ENCODE data around the gene TGFA. TPM values are rescaled to one million over a fixed set of nuclear protein-coding genes. Genes with fewer than 3 reads are reported as not detected.

Gene TGFA
- total and polyA plus RNA-seq, 2 experiments from 2014 or later, result 1.4 to 6.5 TPM

GRCh38 chr2:70516596-70516995 lies 37.0 kb downstream of the TGFA start:
- Histone ChIP-seq H3K4me3 (no peak overlapping the region), H3K27me3 (ENCODE audit: insufficient read depth) (no peaks in the 10 kb centered on the region), H3K36me3 (ENCODE audit: insufficient read depth) (no peaks in the 10 kb centered on the region), H4K20me1 (replicated peaks; ENCODE audit: insufficient read depth) (no peaks in the 10 kb centered on the region; the same call in 1 of the 2 replicates), H3K4me1 (ENCODE audit: insufficient read depth) (no peaks in the 10 kb centered on the region), H3K27ac (ENCODE audit: low read depth) (no peak overlapping the region), H3K79me2 (replicated peaks; ENCODE audit: insufficient read depth) (no peaks in the 10 kb centered on the region), H3K4me2 (no peak overlapping the region), H3F3A (replicated peaks; ENCODE audit: low read depth) (no peaks in the 10 kb centered on the region), H3K9me2 (ENCODE audit: insufficient read depth) (no peaks in the 10 kb centered on the region), H2AFZ (no peak overlapping the region)
- H3K27ac Mint-ChIP-seq, result no peak overlapping the region
- ATAC-seq (no peak), DNase-seq (ENCODE audit: low spot score) (no peak)
- H3K36me3 Mint-ChIP-seq (ENCODE audit: low read depth), result no peaks in the 10 kb centered on the region
- H3K4me1 Mint-ChIP-seq, result peaks cover 16% of the 10 kb centered on the region
- no peaks in the 10 kb centered on the region for H3K9me3 Mint-ChIP-seq
- H3K4me3 Mint-ChIP-seq, result no peak overlapping the region
- H3K27me3 Mint-ChIP-seq (ENCODE audit: insufficient read depth, low read depth, poor library complexity), result peaks cover 8% of the 10 kb centered on the region
- no peak for TF ChIP-seq NANOG (IDR thresholded peaks at IDR 0.05; ENCODE audit: borderline replicate concordance)
- TF ChIP-seq JUNB (IDR thresholded peaks at IDR 0.05; ENCODE audit: unreplicated experiment), result no peak
- no peak for TF ChIP-seq ZNF114 (CRISPR knock-in tag; IDR thresholded peaks at IDR 0.05)
- no peak for TF ChIP-seq EZH2phosphoT487 (IDR thresholded peaks at IDR 0.05; ENCODE audit: unreplicated experiment)
- no peak for TF ChIP-seq CREB1 (CRISPR knock-in tag; IDR thresholded peaks at IDR 0.05; ENCODE audit: low read depth)
- TF ChIP-seq STAT1 (IDR thresholded peaks at IDR 0.05; ENCODE audit: unreplicated experiment), result no peak
- TF ChIP-seq, protein P1, sequence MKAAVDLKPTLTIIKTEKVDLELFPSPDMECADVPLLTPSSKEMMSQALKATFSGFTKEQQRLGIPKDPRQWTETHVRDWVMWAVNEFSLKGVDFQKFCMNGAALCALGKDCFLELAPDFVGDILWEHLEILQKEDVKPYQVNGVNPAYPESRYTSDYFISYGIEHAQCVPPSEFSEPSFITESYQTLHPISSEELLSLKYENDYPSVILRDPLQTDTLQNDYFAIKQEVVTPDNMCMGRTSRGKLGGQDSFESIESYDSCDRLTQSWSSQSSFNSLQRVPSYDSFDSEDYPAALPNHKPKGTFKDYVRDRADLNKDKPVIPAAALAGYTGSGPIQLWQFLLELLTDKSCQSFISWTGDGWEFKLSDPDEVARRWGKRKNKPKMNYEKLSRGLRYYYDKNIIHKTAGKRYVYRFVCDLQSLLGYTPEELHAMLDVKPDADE (IDR thresholded peaks at IDR 0.05), result no peak
- no peak for TF ChIP-seq ZNF462 (CRISPR knock-in tag; IDR thresholded peaks at IDR 0.05)
- no peak for TF ChIP-seq ZNF331 (CRISPR knock-in tag; IDR thresholded peaks at IDR 0.05; ENCODE audit: low read depth)
- TF ChIP-seq, protein P2, sequence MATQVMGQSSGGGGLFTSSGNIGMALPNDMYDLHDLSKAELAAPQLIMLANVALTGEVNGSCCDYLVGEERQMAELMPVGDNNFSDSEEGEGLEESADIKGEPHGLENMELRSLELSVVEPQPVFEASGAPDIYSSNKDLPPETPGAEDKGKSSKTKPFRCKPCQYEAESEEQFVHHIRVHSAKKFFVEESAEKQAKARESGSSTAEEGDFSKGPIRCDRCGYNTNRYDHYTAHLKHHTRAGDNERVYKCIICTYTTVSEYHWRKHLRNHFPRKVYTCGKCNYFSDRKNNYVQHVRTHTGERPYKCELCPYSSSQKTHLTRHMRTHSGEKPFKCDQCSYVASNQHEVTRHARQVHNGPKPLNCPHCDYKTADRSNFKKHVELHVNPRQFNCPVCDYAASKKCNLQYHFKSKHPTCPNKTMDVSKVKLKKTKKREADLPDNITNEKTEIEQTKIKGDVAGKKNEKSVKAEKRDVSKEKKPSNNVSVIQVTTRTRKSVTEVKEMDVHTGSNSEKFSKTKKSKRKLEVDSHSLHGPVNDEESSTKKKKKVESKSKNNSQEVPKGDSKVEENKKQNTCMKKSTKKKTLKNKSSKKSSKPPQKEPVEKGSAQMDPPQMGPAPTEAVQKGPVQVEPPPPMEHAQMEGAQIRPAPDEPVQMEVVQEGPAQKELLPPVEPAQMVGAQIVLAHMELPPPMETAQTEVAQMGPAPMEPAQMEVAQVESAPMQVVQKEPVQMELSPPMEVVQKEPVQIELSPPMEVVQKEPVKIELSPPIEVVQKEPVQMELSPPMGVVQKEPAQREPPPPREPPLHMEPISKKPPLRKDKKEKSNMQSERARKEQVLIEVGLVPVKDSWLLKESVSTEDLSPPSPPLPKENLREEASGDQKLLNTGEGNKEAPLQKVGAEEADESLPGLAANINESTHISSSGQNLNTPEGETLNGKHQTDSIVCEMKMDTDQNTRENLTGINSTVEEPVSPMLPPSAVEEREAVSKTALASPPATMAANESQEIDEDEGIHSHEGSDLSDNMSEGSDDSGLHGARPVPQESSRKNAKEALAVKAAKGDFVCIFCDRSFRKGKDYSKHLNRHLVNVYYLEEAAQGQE (IDR thresholded peaks at IDR 0.05; ENCODE audit: unreplicated experiment), result no peak
